Esophagus muscularis mucosa (tissue), 4 donors: Measurements from ENCODE around the gene TUBA3C. TPM values are rescaled to one million over a fixed set of nuclear protein-coding genes. Genes with fewer than 3 reads are reported as not detected.
A peak's percentile ranks its signal among the peaks of the same experiment; 100 is the strongest.

Experiments
- DNase-seq: peaks from one replicate; pipeline ENCODE4 v3.0.0-alpha.2; 2017; ENCODE audit errors: extremely low spot score
- H3K27ac ChIP-seq, 4 donors: fragments of 200-600 bp; sonication (generic); replicated peaks in 1 of 4; 1 replicate in 3 of 4; 2 replicates in 1 of 4; pipeline ENCODE4 v1.5.1; 2016 to 2019; ENCODE audit warnings: mild to moderate bottlenecking in 1 of 4
- H3K27me3 ChIP-seq, 4 donors: fragments of 200-600 bp; sonication (generic); one replicate each; pipeline versions ENCODE4 v1.5.1 to v1.6.0; 2016 to 2019
- H3K36me3 ChIP-seq, 4 donors: fragments of 200-600 bp; sonication (generic); one replicate each; pipeline ENCODE4 v1.5.1; 2016 to 2019
- H3K4me1 ChIP-seq, 4 donors: fragments of 200-600 bp; sonication (generic); one replicate each; pipeline ENCODE4 v1.5.1; 2016 to 2019
- H3K4me3 ChIP-seq, 4 donors: fragments of 200-600 bp; sonication (generic); 1 replicate in 2 of 4; 2 replicates in 2 of 4; pipeline ENCODE4 v1.5.1; 2016 to 2019; ENCODE audit warnings: mild to moderate bottlenecking in 4 of 4, moderate library complexity in 1 of 4
- H3K9me3 ChIP-seq, 4 donors: fragments of 200-600 bp; sonication (generic); 1 replicate in 3 of 4; 2 replicates in 1 of 4; pipeline ENCODE4 v1.5.1; 2016 to 2019
- EP300 ChIP-seq: sonication (generic); formaldehyde crosslinking; IDR thresholded peaks from one replicate; pipeline ENCODE4 v1.6.1; 2017; ENCODE audit warnings: antibody characterized with exemption
- POLR2A ChIP-seq: fragments of 450-650 bp; IDR thresholded peaks from one replicate; pipeline ENCODE4 v1.6.1; 2017; ENCODE audit warnings: antibody characterized with exemption, moderate library complexity, mild to moderate bottlenecking, low read depth
- POLR2AphosphoS5 ChIP-seq, 2 donors: sonication (generic); formaldehyde crosslinking; IDR thresholded peaks; one replicate each; pipeline ENCODE4 v1.6.1; 2017; ENCODE audit warnings: antibody characterized with exemption in 2 of 2
- WGBS: methylation state at CpG from one replicate; pipeline ENCODE4 v1.1.5; 2018; 5-methylcytosine and 5-hydroxymethylcytosine counted together
- intact Hi-C: fragments of 100-400 bp; cut with DNase I; formaldehyde crosslinking; loops from one replicate; pipeline ENCODE4 v1.15.1; 2023
- total RNA-seq, 4 donors: library from RNA; depleted of rRNA; stranded (reverse); fragments of >200 nt; gene quantifications; one replicate each; pipeline versions ENCODE4 v1.1.0 to v1.2.1, GENCODE V29; 2016
- TF ChIP-seq, protein P1 (sequence below), 3 experiments: fragments of 200-600 bp in 2 of 3; fragments of 450-650 bp in 1 of 3; sonication (generic) in 2 of 3; IDR thresholded peaks; one replicate each; pipeline ENCODE4 v1.5.1; 2017 to 2019; ENCODE audit warnings: antibody characterized with exemption in 3 of 3, mild to moderate bottlenecking in 2 of 3, moderate library complexity in 1 of 3

TUBA3C gene
- total RNA-seq, 4 donors from 2014 or later: not detected

DNA sequence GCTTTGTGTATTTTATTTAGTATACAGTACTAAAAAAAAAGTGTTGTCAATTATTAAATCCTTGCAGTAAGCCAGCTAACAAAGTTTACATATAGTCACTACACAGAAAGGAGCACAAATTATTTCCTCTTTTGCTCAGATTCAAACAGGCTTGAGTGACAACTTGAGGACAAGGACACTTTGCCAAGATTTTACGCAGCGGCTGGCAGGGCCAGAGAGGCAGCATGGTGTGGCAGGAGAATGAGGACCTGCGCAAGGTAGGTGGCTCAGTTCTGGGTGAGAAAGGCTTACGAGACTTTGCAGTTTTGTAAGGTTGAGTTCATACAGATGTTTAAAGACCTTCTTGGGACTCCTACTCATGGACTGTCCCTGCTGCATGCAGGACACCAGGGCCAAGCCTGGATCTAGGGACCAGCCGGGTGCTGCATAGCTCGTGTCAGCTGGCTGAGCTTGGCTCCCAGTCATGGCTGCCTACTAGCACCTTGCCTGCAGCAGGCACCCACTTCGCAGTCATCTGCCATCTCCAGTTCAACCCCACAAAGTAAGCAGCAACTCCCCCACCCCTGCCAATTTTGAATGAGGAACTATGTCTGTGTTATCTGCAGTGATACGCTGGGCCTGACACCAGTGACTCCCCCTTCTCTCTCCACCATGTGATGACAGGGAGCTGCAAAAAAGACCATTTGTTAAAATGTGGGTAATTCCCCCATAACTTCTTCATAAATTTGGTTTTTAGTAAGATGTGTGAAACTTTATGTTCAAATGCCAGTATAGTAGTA is 3.7 kb upstream of the TUBA3C start:
- no peaks in the 10 kb centered on the region for H3K9me3 ChIP-seq
- H3K36me3 ChIP-seq: no peaks in the 10 kb centered on the region
- H3K4me1 ChIP-seq: no peaks in the 10 kb centered on the region
- 77% methylated on average over 8 of the region's 8 CpGs for WGBS
- TF ChIP-seq POLR2A (no peak), POLR2AphosphoS5 (IDR thresholded peaks at IDR 0.05) (no peak), EP300 (no peak)
- TF ChIP-seq, protein P1, sequence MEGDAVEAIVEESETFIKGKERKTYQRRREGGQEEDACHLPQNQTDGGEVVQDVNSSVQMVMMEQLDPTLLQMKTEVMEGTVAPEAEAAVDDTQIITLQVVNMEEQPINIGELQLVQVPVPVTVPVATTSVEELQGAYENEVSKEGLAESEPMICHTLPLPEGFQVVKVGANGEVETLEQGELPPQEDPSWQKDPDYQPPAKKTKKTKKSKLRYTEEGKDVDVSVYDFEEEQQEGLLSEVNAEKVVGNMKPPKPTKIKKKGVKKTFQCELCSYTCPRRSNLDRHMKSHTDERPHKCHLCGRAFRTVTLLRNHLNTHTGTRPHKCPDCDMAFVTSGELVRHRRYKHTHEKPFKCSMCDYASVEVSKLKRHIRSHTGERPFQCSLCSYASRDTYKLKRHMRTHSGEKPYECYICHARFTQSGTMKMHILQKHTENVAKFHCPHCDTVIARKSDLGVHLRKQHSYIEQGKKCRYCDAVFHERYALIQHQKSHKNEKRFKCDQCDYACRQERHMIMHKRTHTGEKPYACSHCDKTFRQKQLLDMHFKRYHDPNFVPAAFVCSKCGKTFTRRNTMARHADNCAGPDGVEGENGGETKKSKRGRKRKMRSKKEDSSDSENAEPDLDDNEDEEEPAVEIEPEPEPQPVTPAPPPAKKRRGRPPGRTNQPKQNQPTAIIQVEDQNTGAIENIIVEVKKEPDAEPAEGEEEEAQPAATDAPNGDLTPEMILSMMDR (IDR thresholded peaks at IDR 0.05): no peak
- H3K4me3 ChIP-seq: no peak overlapping the region
- DNase-seq: peak; percentile 85
- H3K27ac ChIP-seq: no peak overlapping the region
- H3K27me3 ChIP-seq: no peaks in the 10 kb centered on the region
- intact Hi-C loops: no loop called here

DNA sequence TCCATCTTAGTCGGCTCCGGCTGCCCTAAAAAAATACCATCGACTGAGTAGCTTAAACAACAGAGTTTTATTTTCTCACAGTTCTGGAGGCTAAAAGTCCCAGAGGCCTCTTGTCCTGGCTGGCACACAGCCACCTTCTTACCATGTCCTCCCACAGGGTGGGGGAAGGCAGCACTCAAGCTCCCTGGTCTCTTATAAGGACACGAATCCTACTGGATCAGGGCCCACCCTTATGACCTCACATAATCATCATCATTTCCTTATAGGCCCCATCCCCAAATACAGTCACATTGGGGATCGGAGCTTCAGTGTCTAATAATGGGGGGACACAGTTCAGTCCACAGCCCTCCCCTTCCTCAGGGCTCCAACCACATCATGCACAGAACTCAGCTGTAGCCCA is 2.6 kb upstream of the TUBA3C start:
- H3K27me3 ChIP-seq: no peaks in the 10 kb centered on the region
- no peak for TF ChIP-seq EP300
- TF ChIP-seq POLR2A: no peak
- TF ChIP-seq, protein P1 (IDR thresholded peaks at IDR 0.05): no peak
- TF ChIP-seq POLR2AphosphoS5 (IDR thresholded peaks at IDR 0.05): no peak
- no peaks in the 10 kb centered on the region for H3K36me3 ChIP-seq
- no peak for DNase-seq
- intact Hi-C loops: no loop called here
- no peak overlapping the region for H3K27ac ChIP-seq
- WGBS: 87% methylated on average over 5 of the region's 5 CpGs
- no peaks in the 10 kb centered on the region for H3K9me3 ChIP-seq
- no peak overlapping the region for H3K4me3 ChIP-seq
- no peaks in the 10 kb centered on the region for H3K4me1 ChIP-seq

DNA sequence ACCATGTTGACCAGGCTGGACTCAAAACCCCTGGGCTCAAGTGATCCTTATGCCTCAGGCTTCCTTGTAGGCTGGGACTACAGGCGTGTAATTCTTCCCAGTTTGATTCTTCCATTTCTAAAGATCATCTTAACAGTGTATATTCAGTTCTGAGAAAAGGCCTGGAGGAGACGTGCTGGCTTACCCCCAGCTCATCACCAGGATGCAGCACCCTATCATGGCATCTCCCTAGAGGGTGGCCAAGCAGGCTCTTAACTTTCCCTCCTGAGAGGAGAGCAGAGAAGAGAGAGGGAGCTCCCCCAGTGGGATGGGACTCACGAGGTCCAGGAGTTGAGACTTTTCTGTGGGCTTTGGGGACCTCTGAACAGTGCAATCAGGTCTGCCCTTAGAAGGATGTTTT is 2.1 kb upstream of the TUBA3C start:
- 45% methylated on average over 3 of the region's 3 CpGs for WGBS
- peak; percentile 64 for DNase-seq
- Histone ChIP-seq H3K4me3 (no peak overlapping the region), H3K27ac (no peak overlapping the region), H3K27me3 (no peaks in the 10 kb centered on the region), H3K9me3 (no peaks in the 10 kb centered on the region), H3K36me3 (no peaks in the 10 kb centered on the region), H3K4me1 (no peaks in the 10 kb centered on the region)
- intact Hi-C loops: no loop called here
- TF ChIP-seq, protein P1 (IDR thresholded peaks at IDR 0.05): no peak
- no peak for TF ChIP-seq POLR2A
- TF ChIP-seq EP300: no peak
- TF ChIP-seq POLR2AphosphoS5 (IDR thresholded peaks at IDR 0.05): no peak

DNA sequence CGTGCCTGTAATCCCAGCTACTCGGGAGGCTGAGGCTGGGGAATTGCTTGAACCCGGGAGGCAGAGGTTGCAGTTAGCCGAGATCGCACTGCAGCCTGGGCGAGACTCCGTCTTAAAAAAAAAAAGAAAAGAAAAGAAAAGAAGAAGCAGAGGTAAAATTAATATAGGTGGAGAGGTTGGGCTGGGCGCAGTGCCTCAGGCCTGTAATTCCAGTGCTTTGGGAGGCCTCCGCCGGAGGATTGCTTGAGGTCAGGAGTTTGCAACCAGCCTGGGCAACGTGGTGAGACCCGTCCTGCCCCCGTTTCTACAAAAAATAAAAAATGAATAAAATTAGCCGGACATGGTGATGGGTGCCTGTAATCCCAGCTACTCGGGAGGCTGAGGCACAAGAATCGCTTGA is 912 bp upstream of the TUBA3C start:
- Histone ChIP-seq H3K4me1 (no peaks in the 10 kb centered on the region), H3K9me3 (no peaks in the 10 kb centered on the region), H3K36me3 (no peaks in the 10 kb centered on the region), H3K27me3 (no peaks in the 10 kb centered on the region), H3K27ac (no peak overlapping the region), H3K4me3 (no peak overlapping the region)
- TF ChIP-seq, protein P1 (IDR thresholded peaks at IDR 0.05): no peak
- TF ChIP-seq EP300: no peak
- no peak for TF ChIP-seq POLR2A
- WGBS: 85% methylated on average over 16 of the region's 16 CpGs
- DNase-seq: peak; percentile 45
- intact Hi-C loops: no loop called here
